HepG2 (cell line): ENCODE measurements around the gene PCBP1. TPM values are rescaled to one million over a fixed set of nuclear protein-coding genes. Genes with fewer than 3 reads are reported as not detected.

Experiments
- ATAC-seq: fragments of 200-7000 bp; cut with Tn5 transposase; 3 replicates; pipeline ENCODE4 v1.9.1; 2020; ENCODE audit warnings: mild to moderate bottlenecking, moderate library complexity
- BruUV-seq: library from RNA; stranded (reverse); fragments of 400-500 nt; replicated peaks from 2 replicates; lab custom pipeline; 2021; lab: Mats Ljungman, UMichigan
- CTCF ChIA-PET: fragments of 300-600 bp; formaldehyde crosslinking; extraction: SDS; loops from one replicate; lab custom pipeline; 2021; ENCODE audit warnings: low total read pairs, inconsistent platforms, low intra/inter-chr PET ratio; lab: Yijun Ruan, JAX
- POLR2A ChIA-PET: fragments of 350-600 bp; sonication (Branson Sonifier 250); formaldehyde crosslinking; loops from one replicate; lab custom pipeline; 2020; ENCODE audit warnings: antibody characterized with exemption, inconsistent platforms; lab: Yijun Ruan, JAX
- DNase-seq: peaks from one replicate; pipeline ENCODE4 v3.0.0-alpha.2; 2015; ENCODE audit warnings: low spot score
- FAIRE-seq: peaks from 3 replicates; lab custom pipeline; 2011; peaks lifted over from hg19 to GRCh38; lab: Jason Lieb, UNC
- H2AFZ ChIP-seq: one replicate; pipeline ENCODE4 v1.6.1; 2011; ENCODE audit warnings: low read length, inconsistent platforms
- H3K27ac ChIP-seq: fragments of 300-600 bp; 3 replicates; pipeline ENCODE4 v1.8.0; 2011; ENCODE audit warnings: mixed run types, mild to moderate bottlenecking, mixed read lengths, low read length, inconsistent platforms; ENCODE audit not compliant: insufficient read depth; ENCODE audit errors: extremely low read length
- H3K27me3 ChIP-seq, 2 experiments: fragments of 200-600 bp in 1 of 2; 2 replicates in 1 of 2; 3 replicates in 1 of 2; pipeline versions ENCODE4 v1.6.0 to v1.8.0; 2011; ENCODE audit warnings: low read length in 2 of 2, mild to moderate bottlenecking in 2 of 2, moderate library complexity in 2 of 2, inconsistent platforms in 1 of 2; ENCODE audit not compliant: insufficient read depth in 2 of 2, control insufficient read depth in 1 of 2
- H3K36me3 ChIP-seq, 2 experiments: fragments of 200-600 bp in 1 of 2; replicated peaks in 1 of 2; 2 replicates in 1 of 2; 3 replicates in 1 of 2; pipeline versions ENCODE4 v1.5.1 to v1.8.0; 2011; ENCODE audit warnings: low read length in 2 of 2, inconsistent platforms in 1 of 2; ENCODE audit not compliant: insufficient read depth in 2 of 2, control insufficient read depth in 1 of 2
- H3K4me1 ChIP-seq: 2 replicates; pipeline ENCODE4 v1.5.1; 2012; ENCODE audit warnings: low read length, inconsistent platforms; ENCODE audit not compliant: insufficient read depth
- H3K4me2 ChIP-seq: 2 replicates; pipeline ENCODE4 v1.6.0; 2011; ENCODE audit warnings: low read depth, low read length, inconsistent platforms
- H3K4me3 ChIP-seq, 3 experiments: fragments of 200-600 bp in 1 of 3; sonication (generic), shearing (Covaris generic) in 1 of 3; replicated peaks in 1 of 3; 2 replicates each; pipeline ENCODE4 v1.5.1; 2011 to 2016; ENCODE audit warnings: low read length in 3 of 3, inconsistent platforms in 2 of 3, low read depth in 2 of 3, mild to moderate bottlenecking in 2 of 3, control low read depth in 1 of 3, mixed read lengths in 1 of 3; ENCODE audit not compliant: insufficient read depth in 1 of 3
- H3K79me2 ChIP-seq: one replicate; pipeline ENCODE4 v1.6.1; 2011; ENCODE audit warnings: low read length, inconsistent platforms; ENCODE audit not compliant: insufficient read depth
- H3K9ac ChIP-seq: 2 replicates; pipeline ENCODE4 v1.6.0; 2011; ENCODE audit warnings: mild to moderate bottlenecking, low read depth, low read length, inconsistent platforms; ENCODE audit not compliant: insufficient read depth
- H3K9me3 ChIP-seq: 2 replicates; pipeline ENCODE4 v1.5.1; 2012; ENCODE audit warnings: mild to moderate bottlenecking, low read length
- H4K20me1 ChIP-seq: 2 replicates; pipeline ENCODE4 v1.6.0; 2011; ENCODE audit warnings: inconsistent platforms, mild to moderate bottlenecking, low read length, moderate library complexity; ENCODE audit not compliant: insufficient read depth
- ATF2 ChIP-seq: sonication (generic); formaldehyde crosslinking; IDR thresholded peaks from 2 replicates; pipeline ENCODE4 v1.4.0; 2020; ENCODE audit warnings: missing genetic modification reagents
- DMAP1 ChIP-seq: IDR thresholded peaks from 2 replicates; pipeline ENCODE4 v1.6.1; 2016
- GATA4 ChIP-seq: sonication (generic); IDR thresholded peaks from 2 replicates; pipeline ENCODE4 v1.6.1; 2016; ENCODE audit warnings: antibody characterized with exemption, low read depth, borderline replicate concordance
- GZF1 ChIP-seq: sonication (generic); formaldehyde crosslinking; IDR thresholded peaks from 2 replicates; pipeline ENCODE4 v1.5.1; 2020; ENCODE audit warnings: mild to moderate bottlenecking, missing genetic modification reagents
- MATR3 ChIP-seq: sonication (generic); formaldehyde crosslinking; IDR thresholded peaks from 2 replicates; pipeline ENCODE4 v1.4.0; 2020; ENCODE audit warnings: missing genetic modification reagents
- MXD3 ChIP-seq: IDR thresholded peaks from 2 replicates; pipeline ENCODE4 v1.6.1; 2016; ENCODE audit warnings: mild to moderate bottlenecking, missing biosample characterization, missing genetic modification reagents
- NONO ChIP-seq, 2 experiments: fragments of 450-650 bp in 1 of 2; sonication (generic) in 1 of 2; formaldehyde crosslinking in 1 of 2; IDR thresholded peaks in 1 of 2; conservative IDR thresholded peaks in 1 of 2; 2 replicates each; pipeline versions ENCODE4 v1.6.1 to v1.8.0; 2017 to 2022; ENCODE audit warnings: mild to moderate bottlenecking in 1 of 2, missing genetic modification reagents in 1 of 2, moderate library complexity in 1 of 2
- PRMT3 ChIP-seq: sonication (generic); formaldehyde crosslinking; IDR thresholded peaks from 2 replicates; pipeline ENCODE4 v1.8.1; 2022; ENCODE audit warnings: low read depth, mild to moderate bottlenecking, moderate library complexity, missing genetic modification reagents, borderline replicate concordance
- SNRNP70 ChIP-seq: fragments of 200-400 bp; formaldehyde crosslinking; IDR thresholded peaks from 2 replicates; pipeline ENCODE4 v1.6.1; 2017; ENCODE audit warnings: mild to moderate bottlenecking, low read depth, low read length, moderate library complexity
- XBP1 ChIP-seq: sonication (generic); formaldehyde crosslinking; IDR thresholded peaks from 2 replicates; pipeline ENCODE4 v1.5.0; 2020; ENCODE audit warnings: missing genetic modification reagents
- ZMAT5 ChIP-seq: sonication (generic); formaldehyde crosslinking; IDR thresholded peaks from 2 replicates; pipeline ENCODE4 v1.5.0; 2020; ENCODE audit warnings: mild to moderate bottlenecking, low read depth, missing genetic modification reagents, borderline replicate concordance
- ZNF329 ChIP-seq: sonication (generic); formaldehyde crosslinking; IDR thresholded peaks from 2 replicates; pipeline ENCODE4 v1.9.0; 2021; ENCODE audit warnings: low read depth, mild to moderate bottlenecking, missing genetic modification reagents
- ZNF383 ChIP-seq: sonication (generic); formaldehyde crosslinking; IDR thresholded peaks from 2 replicates; pipeline ENCODE4 v1.4.0; 2020; ENCODE audit warnings: missing genetic modification reagents, mild to moderate bottlenecking, borderline replicate concordance
- ZNF687 ChIP-seq: sonication (generic); formaldehyde crosslinking; IDR thresholded peaks from 2 replicates; pipeline ENCODE4 v1.5.1; 2020; ENCODE audit warnings: mild to moderate bottlenecking, missing genetic modification reagents, moderate library complexity
- WGBS: methylation state at CpG from one replicate; pipeline ENCODE4 v1.1.6; 2017; ENCODE audit warnings: low lambda C conversion rate; 5-methylcytosine and 5-hydroxymethylcytosine counted together
- in situ Hi-C: cut with HindIII; loops from 2 replicates; pipeline ENCODE4 v1.10.0; 2017; ENCODE audit warnings: low pct_unique_long_range_greater_than_20kb; ENCODE audit not compliant: extremely low pct_ligation_motif_present
- intact Hi-C: fragments of 100-400 bp; cut with micrococcal nuclease; formaldehyde crosslinking; loops from one replicate; pipeline ENCODE4 v1.10.0; 2022; ENCODE audit not compliant: unreplicated experiment
- polyA plus RNA-seq, 8 experiments: library from polyadenylated mRNA; depleted of rRNA in 3 of 8; stranded (reverse) in 7 of 8; unstranded in 1 of 8; fragments of >200 nt; fragmentation: Illumina TruSeq in 4 of 8; extraction: Trizol in 4 of 8; gene quantifications; 2 replicates each; pipeline versions ENCODE4 v1.2.1 to v1.2.3, GENCODE V29; 2011 to 2016; ENCODE audit warnings: low read depth in 4 of 8, missing spikeins in 1 of 8, mixed read lengths in 1 of 8; ENCODE audit not compliant: insufficient read depth in 1 of 8
- total RNA-seq, 5 experiments: library from RNA; depleted of rRNA; stranded (reverse); fragments of >200 nt; fragmentation: Illumina TruSeq; extraction: Trizol; gene quantifications; 2 replicates each; pipeline ENCODE4 v1.2.3, GENCODE V29; 2016; ENCODE audit warnings: low read depth in 1 of 5

The PCBP1 gene
- total and polyA plus RNA-seq, 2 of the 13 experiments (the other 11 are each of a cell fraction or from before 2014, with no cell fraction given): 32.0 to 137 TPM

GRCh38 chr2:70039366-70039765 lies 47.9 kb upstream of the PCBP1 start:
- no peak for DNase-seq
- intact Hi-C loops (no loop called here), in situ Hi-C loops (no loop called here)
- Histone ChIP-seq H3K27me3 (no peaks in the 10 kb centered on the region), H4K20me1 (no peaks in the 10 kb centered on the region), H3K9me3 (no peaks in the 10 kb centered on the region), H3K27ac (no peak overlapping the region), H3K9ac (no peak overlapping the region), H3K4me3 (no peak overlapping the region), H3K79me2 (no peaks in the 10 kb centered on the region)
- WGBS: 95% methylated on average over 2 of the region's 2 CpGs
- ChIA-PET POLR2A (no interaction called here), CTCF (no interaction called here)
- no peak for TF ChIP-seq SNRNP70
- no peak for TF ChIP-seq PRMT3 (CRISPR knock-in tag)
- TF ChIP-seq ATF2 (CRISPR knock-in tag): no peak
- no peak for TF ChIP-seq ZNF687 (CRISPR knock-in tag)
- no peak for TF ChIP-seq NONO (IDR thresholded peaks at IDR 0.05)
- TF ChIP-seq NONO (CRISPR knock-in tag; conservative IDR thresholded peaks at IDR 0.05): no peak
- TF ChIP-seq ZNF329: no peak
- TF ChIP-seq ZMAT5 (CRISPR knock-in tag): no peak
- no peak for TF ChIP-seq XBP1 (CRISPR knock-in tag)
- TF ChIP-seq DMAP1 (CRISPR knock-in tag): no peak
- TF ChIP-seq GZF1 (CRISPR knock-in tag): no peak
- no peak for TF ChIP-seq MXD3 (CRISPR knock-in tag)
- TF ChIP-seq GATA4: no peak
- TF ChIP-seq MATR3 (CRISPR knock-in tag): no peak
- TF ChIP-seq ZNF383 (CRISPR knock-in tag): no peak
- TF ChIP-seq, all 625 proteins: peak for 0
- Histone ChIP-seq H3K4me2 (no peak overlapping the region), H2AFZ (no peak overlapping the region), H3K4me1 (peaks cover 27% of the 10 kb centered on the region), H3K36me3 (peaks cover 0 to 2% of the 10 kb centered on the region in 2 experiments; a peak in 1 of 5 replicates)
- FAIRE-seq (no peak), ATAC-seq (no peak)
- no TSS peak for BruUV-seq
